Mucosa of descending colon (tissue), 3 donors: ENCODE data around the gene TCAP. TPM values are rescaled to one million over a fixed set of nuclear protein-coding genes. Genes with fewer than 3 reads are reported as not detected.
A peak's percentile ranks its signal among the peaks of the same experiment; 100 is the strongest.

Experiments
- ATAC-seq: fragments of 200-7000 bp; cut with Tn5 transposase; one replicate; pipeline ENCODE4 v1.9.1; 2020; ENCODE audit warnings: mild to moderate bottlenecking, moderate library complexity
- DNase-seq, 3 donors: peaks; one replicate each; pipeline ENCODE4 v3.0.0-alpha.2; 2020
- H3K36me3 ChIP-seq: fragments of 200-600 bp; one replicate; pipeline ENCODE4 v1.8.0; 2021; ENCODE audit warnings: low read depth, mild to moderate bottlenecking
- H3K4me1 ChIP-seq: fragments of 200-600 bp; one replicate; pipeline ENCODE4 v1.8.0; 2021; ENCODE audit warnings: low read depth, mild to moderate bottlenecking
- H3K4me3 ChIP-seq: fragments of 200-600 bp; one replicate; pipeline ENCODE4 v1.8.0; 2021; ENCODE audit warnings: mild to moderate bottlenecking
- H3K9me3 ChIP-seq: fragments of 200-600 bp; one replicate; pipeline ENCODE4 v1.8.0; 2021; ENCODE audit warnings: mild to moderate bottlenecking
- CTCF ChIP-seq: fragments of 200-600 bp; IDR thresholded peaks from one replicate; pipeline ENCODE4 v1.8.0; 2022; ENCODE audit warnings: antibody characterized with exemption, mild to moderate bottlenecking
- intact Hi-C, 2 donors: fragments of 100-400 bp; cut with DNase I in 1 of 2; cut with micrococcal nuclease in 1 of 2; formaldehyde crosslinking; loops; one replicate each; pipeline versions ENCODE4 v1.11.0 to v1.11.1; 2022; cut with DNase I, micrococcal nuclease
- total RNA-seq, 3 donors: library from RNA; stranded (reverse); fragmentation: NEBNext Ultra II Directional in 2 of 3; extraction: Animal tissue kit (Norgen Biotek cat#: 25700) in 2 of 3; gene quantifications; one replicate each; pipeline versions ENCODE4 v1.2.1 to v1.2.4, GENCODE V29; 2021 to 2023
- donor health status: DM: no; HTN: no; CAD: no; lungs with moderate emphysema.
- donor health status: DM: no; HTN: no; CAD: no.
- donor health status: DM: no; HTN: yes; CAD: no.

TCAP gene
- total RNA-seq, 3 donors from 2014 or later: 0.96 to 3.4 (median 1.5) TPM

GRCh38 chr17:39660011-39660360 lies 5.2 kb upstream of the TCAP start:
- Histone ChIP-seq H3K9me3 (no peaks in the 10 kb centered on the region), H3K4me1 (peaks cover 23% of the 10 kb centered on the region), H3K36me3 (no peaks in the 10 kb centered on the region), H3K4me3 (no peak overlapping the region)
- no peak for TF ChIP-seq CTCF
- DNase-seq (no peak), ATAC-seq (no peak)
- intact Hi-C loops: no loop called here

- DNase-seq: no peak
- ATAC-seq: no peak
- no peaks in the 10 kb centered on the region for H3K36me3 ChIP-seq
These were observed 4.5 kb upstream of the TCAP start for GRCh38 chr17:39660397-39661385.

GRCh38 chr17:39661744-39662541 lies 3.2 kb upstream of the TCAP start:
- DNase-seq (no peak), ATAC-seq (no peak)
- Histone ChIP-seq H3K36me3 (no peaks in the 10 kb centered on the region), H3K4me3 (no peak overlapping the region), H3K9me3 (no peaks in the 10 kb centered on the region), H3K4me1 (peaks cover 23% of the 10 kb centered on the region)
- TF ChIP-seq CTCF: no peak
- intact Hi-C loops: no loop called here

More at GRCh38 chr17:39660397-39661385, 4.5 kb upstream of the TCAP start:
- H3K4me1 ChIP-seq: peaks cover 23% of the 10 kb centered on the region
- no peak overlapping the region for H3K4me3 ChIP-seq
- H3K9me3 ChIP-seq: no peaks in the 10 kb centered on the region
- TF ChIP-seq CTCF: no peak
- intact Hi-C loops: no loop called here

DNA sequence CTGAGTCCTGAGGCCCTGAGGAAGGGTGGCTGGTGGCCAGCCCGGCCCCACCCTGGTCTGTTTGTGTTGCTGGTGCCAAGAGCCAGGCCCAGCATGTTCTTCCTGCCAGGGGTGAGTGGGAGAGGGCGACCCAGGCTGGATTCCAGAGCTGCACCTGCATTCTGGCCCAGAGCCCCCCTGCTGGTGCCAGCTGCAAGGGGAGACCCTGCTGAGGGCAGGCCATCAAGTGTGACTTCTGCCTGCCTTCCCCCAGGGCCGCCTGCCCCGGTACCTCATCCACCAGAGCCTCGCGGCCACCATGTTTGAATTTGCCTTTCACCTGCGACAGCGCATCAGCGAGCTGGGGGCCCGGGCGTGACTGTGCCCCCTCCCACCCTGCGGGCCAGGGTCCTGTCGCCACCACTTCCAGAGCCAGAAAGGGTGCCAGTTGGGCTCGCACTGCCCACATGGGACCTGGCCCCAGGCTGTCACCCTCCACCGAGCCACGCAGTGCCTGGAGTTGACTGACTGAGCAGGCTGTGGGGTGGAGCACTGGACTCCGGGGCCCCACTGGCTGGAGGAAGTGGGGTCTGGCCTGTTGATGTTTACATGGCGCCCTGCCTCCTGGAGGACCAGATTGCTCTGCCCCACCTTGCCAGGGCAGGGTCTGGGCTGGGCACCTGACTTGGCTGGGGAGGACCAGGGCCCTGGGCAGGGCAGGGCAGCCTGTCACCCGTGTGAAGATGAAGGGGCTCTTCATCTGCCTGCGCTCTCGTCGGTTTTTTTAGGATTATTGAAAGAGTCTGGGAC lies 2.4 kb upstream of the TCAP start:
- no peaks in the 10 kb centered on the region for H3K9me3 ChIP-seq
- DNase-seq: peak; percentile 79 to 82 (median 80)
- TF ChIP-seq CTCF: no peak
- H3K4me1 ChIP-seq: peaks cover 29% of the 10 kb centered on the region
- intact Hi-C loops: no loop called here
- no peaks in the 10 kb centered on the region for H3K36me3 ChIP-seq
- ATAC-seq: peak; percentile 71
- H3K4me3 ChIP-seq: no peak overlapping the region

DNA sequence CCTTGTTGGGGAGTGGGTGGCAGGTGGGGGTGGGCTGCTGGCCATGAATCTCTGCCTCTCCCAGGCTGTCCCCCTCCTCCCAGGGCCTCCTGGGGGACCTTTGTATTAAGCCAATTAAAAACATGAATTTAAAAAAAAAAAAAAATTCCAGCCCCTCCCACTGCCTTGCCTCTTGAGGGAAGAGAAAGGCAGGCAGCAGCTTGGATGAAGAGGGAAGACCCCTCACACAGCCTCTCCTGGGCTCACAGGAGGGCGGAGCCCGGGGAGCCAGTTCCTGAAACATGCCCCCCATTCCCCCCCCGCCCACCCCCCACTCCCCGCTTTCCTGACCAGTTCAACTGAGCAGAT lies 1.8 kb upstream of the TCAP start:
- no peak for TF ChIP-seq CTCF
- peaks cover 33% of the 10 kb centered on the region for H3K4me1 ChIP-seq
- intact Hi-C loops: no loop called here
- H3K9me3 ChIP-seq: no peaks in the 10 kb centered on the region
- ATAC-seq: no peak
- H3K4me3 ChIP-seq: no peak overlapping the region
- H3K36me3 ChIP-seq: no peaks in the 10 kb centered on the region
- DNase-seq: no peak
